Prostate gland (tissue), 2 donors: Measurements from ENCODE around the gene TRAF4. TPM values are rescaled to one million over a fixed set of nuclear protein-coding genes. Genes with fewer than 3 reads are reported as not detected.
A peak's percentile ranks its signal among the peaks of the same experiment; 100 is the strongest.

Source experiments
- DNase-seq: peaks from one replicate; pipeline ENCODE4 v3.0.0-alpha.2; 2019; ENCODE audit warnings: low spot score
- H3K27ac ChIP-seq, 2 donors: fragments of 200-600 bp; sonication (generic); 2 replicates each; pipeline ENCODE4 v1.5.1; 2017 to 2019
- H3K27me3 ChIP-seq: fragments of 200-600 bp; sonication (generic); replicated peaks from 2 replicates; pipeline ENCODE4 v1.5.1; 2019; ENCODE audit not compliant: insufficient read depth
- H3K36me3 ChIP-seq, 2 donors: fragments of 200-600 bp; sonication (generic); 1 replicate in 1 of 2; 2 replicates in 1 of 2; pipeline versions ENCODE4 v1.5.1 to v1.8.1; 2017 to 2019
- H3K4me1 ChIP-seq: fragments of 200-600 bp; sonication (generic); replicated peaks from 2 replicates; pipeline ENCODE4 v1.5.1; 2019
- H3K4me3 ChIP-seq, 2 donors: fragments of 200-600 bp; sonication (generic); 2 replicates each; pipeline ENCODE4 v1.5.1; 2017 to 2019
- H3K9me3 ChIP-seq: fragments of 200-600 bp; sonication (generic); 2 replicates; pipeline ENCODE4 v1.5.1; 2017
- CTCF ChIP-seq, 4 experiments: fragments of 200-600 bp in 2 of 4; fragments of 450-650 bp in 2 of 4; sonication (generic) in 2 of 4; IDR thresholded peaks; 1 replicate in 3 of 4; 2 replicates in 1 of 4; pipeline ENCODE4 v1.5.1; 2016 to 2019; ENCODE audit warnings: antibody characterized with exemption in 4 of 4, mild to moderate bottlenecking in 2 of 4, moderate library complexity in 2 of 4
- POLR2A ChIP-seq: fragments of 450-650 bp; IDR thresholded peaks from one replicate; pipeline ENCODE4 v1.6.1; 2016; ENCODE audit warnings: antibody characterized with exemption, mild to moderate bottlenecking
- POLR2AphosphoS5 ChIP-seq: sonication (generic); formaldehyde crosslinking; IDR thresholded peaks from one replicate; pipeline ENCODE4 v1.6.1; 2017; ENCODE audit warnings: antibody characterized with exemption
- WGBS: methylation state at CpG from one replicate; pipeline ENCODE4 v1.1.5; 2018; 5-methylcytosine and 5-hydroxymethylcytosine counted together
- intact Hi-C: fragments of 100-400 bp; cut with DNase I; formaldehyde crosslinking; loops from one replicate; pipeline ENCODE4 v1.14.2; 2022
- total RNA-seq, 2 donors: library from RNA; depleted of rRNA; stranded (reverse); fragments of >200 nt; gene quantifications; one replicate each; pipeline ENCODE4 v1.1.0, GENCODE V29; 2016

Gene TRAF4
- total RNA-seq, 2 donors from 2014 or later, result 43.1 to 59.8 TPM

DNA sequence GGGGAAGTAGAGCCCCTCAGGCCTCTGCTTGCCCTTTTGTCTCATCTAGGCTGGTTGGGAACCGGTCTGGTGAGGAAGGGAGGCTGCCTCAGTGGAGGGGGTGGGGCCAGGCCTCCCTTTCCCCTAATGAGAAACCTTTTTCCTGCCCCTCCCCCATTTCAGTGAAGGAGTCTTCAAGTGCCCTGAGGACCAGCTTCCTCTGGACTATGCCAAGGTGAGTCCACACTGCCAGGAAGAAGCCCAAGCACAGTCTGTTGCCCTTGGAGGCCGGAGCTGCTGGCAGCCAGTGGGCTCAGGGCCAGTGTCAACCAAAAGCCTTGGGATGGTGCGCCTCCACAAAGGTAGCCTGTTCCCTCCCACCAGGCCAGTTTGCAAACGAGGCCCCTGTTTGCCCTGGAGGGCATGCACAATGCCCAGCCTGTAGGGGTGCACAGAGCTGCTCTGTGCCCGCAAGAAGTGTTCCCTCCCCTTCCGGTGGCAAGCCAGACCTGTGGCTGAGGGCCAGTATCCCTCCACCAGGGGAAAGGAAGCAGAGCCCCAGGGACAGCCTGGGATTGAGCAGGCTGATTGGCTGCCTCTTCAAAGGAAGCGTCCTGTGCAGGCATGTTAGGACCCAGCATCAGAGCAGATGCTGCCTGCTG is 3.4 kb downstream of the TRAF4 start:
- Histone ChIP-seq H3K27me3 (no peaks in the 10 kb centered on the region), H3K9me3 (no peaks in the 10 kb centered on the region), H3K27ac (peak overlapping the region; percentile 99), H3K4me1 (peaks cover 31% of the 10 kb centered on the region), H3K36me3 (peaks cover 5% of the 10 kb centered on the region in 2 donors), H3K4me3 (peak overlapping the region in 1 of 2 donors; percentile 99)
- WGBS, result 38% methylated on average over 7 of the region's 7 CpGs
- intact Hi-C loops, result loop anchor here (10.0 kb wide), 1 partner anchor 62 kb away; no protein-coding TSS in a partner anchor
- DNase-seq, result peak; percentile 89
- no peak for TF ChIP-seq POLR2A
- TF ChIP-seq CTCF (IDR thresholded peaks at IDR 0.05), result peak in 2 of 4 experiments; percentile 19 to 28
- TF ChIP-seq POLR2AphosphoS5, result peak; percentile 83

- 63% methylated on average over 15 of the region's 18 CpGs for WGBS
These were observed 4.3 kb downstream of the TRAF4 start for GRCh38 chr17:28747801-28748750.

GRCh38 chr17:28748852-28749515 is 5.2 kb downstream of the TRAF4 start:
- TF ChIP-seq CTCF (IDR thresholded peaks at IDR 0.05) (no peak), POLR2AphosphoS5 (no peak), POLR2A (no peak)
- 48% methylated on average over 18 of the region's 18 CpGs for WGBS
- DNase-seq, result no peak
- H3K9me3 ChIP-seq, result no peaks in the 10 kb centered on the region
- peaks cover 26% of the 10 kb centered on the region for H3K4me1 ChIP-seq
- H3K27me3 ChIP-seq, result no peaks in the 10 kb centered on the region
- intact Hi-C loops, result loop anchor here (10.0 kb wide), 1 partner anchor 64 kb away; no protein-coding TSS in a partner anchor
- peaks cover 5% of the 10 kb centered on the region in 2 donors for H3K36me3 ChIP-seq
- H3K27ac ChIP-seq, result peak overlapping the region; percentile 68 to 99
- no peak overlapping the region for H3K4me3 ChIP-seq

More at GRCh38 chr17:28747801-28748750, 4.3 kb downstream of the TRAF4 start:
- intact Hi-C loops, result loop anchor here (10.0 kb wide), 1 partner anchor 63 kb away; no protein-coding TSS in a partner anchor
- no peak for TF ChIP-seq CTCF (IDR thresholded peaks at IDR 0.05)
- TF ChIP-seq POLR2A, result no peak
- no peak for TF ChIP-seq POLR2AphosphoS5
- Histone ChIP-seq H3K4me3 (no peak overlapping the region), H3K9me3 (no peaks in the 10 kb centered on the region), H3K27me3 (no peaks in the 10 kb centered on the region), H3K36me3 (peaks cover 5% of the 10 kb centered on the region in 2 donors), H3K27ac (peak overlapping the region; percentile 99), H3K4me1 (peaks cover 30% of the 10 kb centered on the region)
- DNase-seq, result no peak

- no peak for DNase-seq
- no peaks in the 10 kb centered on the region for H3K9me3 ChIP-seq
- WGBS, result 52% methylated on average over 11 of the region's 11 CpGs
- H3K27me3 ChIP-seq, result no peaks in the 10 kb centered on the region
- TF ChIP-seq POLR2AphosphoS5 (no peak), POLR2A (no peak), CTCF (IDR thresholded peaks at IDR 0.05) (no peak)
- H3K36me3 ChIP-seq, result peaks cover 5% of the 10 kb centered on the region in 2 donors
- peak overlapping the region; percentile 68 to 99 for H3K27ac ChIP-seq
- H3K4me1 ChIP-seq, result peaks cover 26% of the 10 kb centered on the region
- intact Hi-C loops, result loop anchor here (2.0 to 10.0 kb wide), 2 partner anchors 23 to 65 kb away; partner anchors contain the start of gene TLCD1
- no peak overlapping the region for H3K4me3 ChIP-seq
These were observed 5.8 kb downstream of the TRAF4 start for GRCh38 chr17:28749516-28750177.
